GM19397 (cell line): ENCODE data around the gene FAM120A.

ENCODE experiments used
- ATAC-seq: cut with Tn5 transposase; IDR thresholded peaks from one replicate; pipeline ENCODE4 v1.9.1; 2021; ENCODE audit warnings: mild to moderate bottlenecking, moderate library complexity; ENCODE audit not compliant: unreplicated experiment

The FAM120A gene

DNA sequence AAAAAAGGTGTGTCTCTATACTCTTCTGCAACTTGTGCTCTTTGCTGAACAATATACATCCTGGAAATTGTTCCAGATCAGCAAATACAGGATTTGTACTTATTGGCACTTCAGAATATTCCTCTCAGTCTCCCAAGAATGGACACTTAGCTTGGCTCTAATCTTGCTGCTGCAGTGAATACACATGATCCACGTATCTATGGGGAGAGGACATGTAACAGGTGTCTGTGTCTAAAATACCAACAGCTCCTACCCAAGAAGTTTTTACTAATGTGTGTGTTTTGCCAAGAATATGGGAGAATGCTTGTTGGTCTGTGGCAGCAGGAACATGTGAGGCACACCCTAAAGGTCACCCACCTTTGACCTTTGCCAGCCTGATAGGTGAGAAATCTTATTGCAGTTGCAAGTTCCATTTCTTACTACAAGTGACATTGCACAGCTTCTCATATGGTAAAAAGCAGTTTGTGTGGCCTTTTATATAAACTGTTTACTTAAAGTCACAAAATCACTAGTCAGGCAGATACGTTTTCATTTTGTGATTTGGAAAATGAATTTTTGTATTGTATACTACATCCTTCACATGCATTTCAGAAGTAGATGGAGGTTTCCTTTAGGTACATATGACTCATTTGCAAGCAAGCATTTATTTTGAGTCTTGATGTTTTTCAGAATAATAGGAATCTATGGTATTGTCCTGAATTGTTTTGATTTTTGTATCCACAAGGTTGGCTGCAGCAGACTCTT lies 160.7 kb downstream of the FAM120A start:
- no peak for ATAC-seq

DNA sequence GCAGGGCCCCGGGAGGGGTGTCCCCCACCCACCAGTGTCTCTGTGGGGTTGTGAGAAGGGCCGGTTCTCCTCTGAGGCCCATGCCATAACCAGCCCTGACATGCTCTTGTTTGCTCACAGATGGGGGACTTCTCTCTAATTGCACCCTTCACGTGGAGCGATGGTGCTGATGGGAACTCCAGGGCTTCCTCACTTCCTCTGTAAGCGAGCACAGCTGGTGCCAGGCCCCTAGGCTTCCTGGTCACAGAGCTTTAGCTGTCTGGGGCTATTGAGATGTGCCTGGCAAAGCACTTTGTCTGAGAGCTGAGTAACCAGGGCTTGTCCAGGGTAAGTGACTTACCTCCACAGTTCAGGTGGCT lies 161.3 kb downstream of the FAM120A start:
- ATAC-seq: no peak

DNA sequence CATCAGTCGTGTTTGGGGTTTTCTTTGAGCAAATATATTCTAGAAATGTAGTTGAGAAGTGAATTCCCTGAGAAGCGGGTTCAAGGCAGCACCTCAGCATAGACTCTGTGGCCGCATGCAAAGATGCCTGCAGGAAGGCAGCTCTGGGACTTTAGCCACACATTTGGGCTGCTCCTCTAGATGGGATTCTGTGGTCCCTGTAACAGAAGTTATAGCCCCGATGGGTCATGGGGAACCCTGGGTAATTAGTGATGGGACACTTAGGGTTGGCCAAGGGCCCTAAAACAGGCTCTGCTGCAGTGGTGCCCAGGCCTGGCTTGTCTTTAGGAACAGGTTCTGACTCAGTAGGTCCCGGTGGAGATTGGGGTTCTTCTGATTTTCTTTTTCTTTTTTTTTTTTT lies 161.7 kb downstream of the FAM120A start:
- ATAC-seq: no peak

GRCh38 chr9:93613791-93614190 lies 162.3 kb downstream of the FAM120A start:
- ATAC-seq: no peak

- ATAC-seq: no peak
Observed at GRCh38 chr9:93614830-93615468, 163.5 kb downstream of the FAM120A start.
